Endothelial cell of umbilical vein (primary cell): ENCODE results near the gene SNX33.

ENCODE experiments used
- CTCF ChIP-seq, 2 donors: IDR thresholded peaks; 1 replicate in 1 of 2; 2 replicates in 1 of 2; pipeline ENCODE4 v1.5.1; 2011; ENCODE audit warnings: low read length in 2 of 2, mild to moderate bottlenecking in 2 of 2, moderate library complexity in 2 of 2, control low read depth in 1 of 2, inconsistent platforms in 1 of 2, low read depth in 1 of 2; ENCODE audit not compliant: insufficient read depth in 1 of 2; ENCODE audit errors: extremely low read depth in 1 of 2
- FOS ChIP-seq: IDR thresholded peaks from 2 replicates; pipeline ENCODE4 v1.6.1; 2011; ENCODE audit warnings: mild to moderate bottlenecking, low read length, moderate library complexity, borderline replicate concordance; ENCODE audit not compliant: insufficient read depth

GRCh38 chr15:75646112-75646943 lies 1.4 kb upstream of the SNX33 start:
- TF ChIP-seq FOS, result no peak
- TF ChIP-seq CTCF (IDR thresholded peaks at IDR 0.05; ENCODE audit: extremely low read depth in 1 of 2, insufficient read depth in 1 of 2, low read depth in 1 of 2, low read length in 2 of 2), result no peak
